Measurements from ENCODE around the gene KIF6. TPM values are rescaled to one million over a fixed set of nuclear protein-coding genes. Genes with fewer than 3 reads are reported as not detected.

KIF6 gene
- total and polyA plus RNA-seq, 2 donors (not counting 1 experiment from before 2014, with no cell fraction given): not detected

GRCh38 chr6:39565956-39566355 lies 159.3 kb downstream of the KIF6 start:
- intact Hi-C loops (cut with micrococcal nuclease): no loop called here
- Mint-ChIP-seq H3K4me3 (no peak overlapping the region), H3K4me1 (no peaks in the 10 kb centered on the region), H3K27ac (no peak overlapping the region), H3K9me3 (ENCODE audit: insufficient read depth) (no peaks in the 10 kb centered on the region), H3K27me3 (peaks cover 10% of the 10 kb centered on the region)
- DNase-seq (no peak), ATAC-seq (ENCODE audit: low read depth) (no peak)
- H3K4me3 ChIP-seq (ENCODE audit: control extremely low read depth in 1 of 5, extremely low read depth in 1 of 5, insufficient read depth in 1 of 5, low read depth in 2 of 5, low read length in 4 of 5): no peak overlapping the region
- no peaks in the 10 kb centered on the region for H3K36me3 ChIP-seq (replicated peaks in 1 of 2; ENCODE audit: control extremely low read depth in 1 of 2, control insufficient read depth in 1 of 2, extremely low read depth in 1 of 2, insufficient read depth in 2 of 2, low read length in 1 of 2)
- no peak overlapping the region for H3K27ac ChIP-seq (ENCODE audit: low read length in 2 of 2)
- no peak overlapping the region for H3K4me2 ChIP-seq (replicated peaks; ENCODE audit: low read depth, low read length, poor library complexity, severe bottlenecking)
- CTCF ChIA-PET: no interaction called here
- POLR2A ChIA-PET: no interaction called here
- H3K79me2 ChIP-seq (ENCODE audit: control insufficient read depth, insufficient read depth, low read length): no peaks in the 10 kb centered on the region
- no peaks in the 10 kb centered on the region for H3K4me1 ChIP-seq (ENCODE audit: control insufficient read depth in 2 of 2, insufficient read depth in 2 of 2, low read length in 2 of 2)
- H3K9me3 ChIP-seq (ENCODE audit: control extremely low read depth in 1 of 3, control insufficient read depth in 2 of 3, insufficient read depth in 1 of 3, low read length in 2 of 3): no peaks in the 10 kb centered on the region
- no peak overlapping the region for H3K9ac ChIP-seq (ENCODE audit: low read length)
- no CpG with 5 or more reads among the region's 1 CpG for WGBS (ENCODE audit: insufficient coverage)
- no peak overlapping the region for H2AFZ ChIP-seq (ENCODE audit: insufficient read depth, low read depth, low read length, poor library complexity, severe bottlenecking)
- TF ChIP-seq EZH2 (IDR thresholded peaks at IDR 0.05; ENCODE audit: borderline replicate concordance, insufficient read depth, low read depth, low read length, poor library complexity, severe bottlenecking) (no peak), CTCF (IDR thresholded peaks at IDR 0.05) (no peak)
- no peaks in the 10 kb centered on the region for H4K20me1 ChIP-seq (ENCODE audit: control insufficient read depth, insufficient read depth, low read length, poor library complexity, severe bottlenecking)
- no peaks in the 10 kb centered on the region for H3K27me3 ChIP-seq (replicated peaks in 1 of 4; ENCODE audit: control extremely low read depth in 1 of 4, control insufficient read depth in 3 of 4, insufficient read depth in 4 of 4, low read length in 3 of 4)

GRCh38 chr6:39563566-39564311 lies 161.5 kb downstream of the KIF6 start:
- H3K79me2 ChIP-seq (ENCODE audit: control insufficient read depth, insufficient read depth, low read length): no peaks in the 10 kb centered on the region
- peaks cover 6% of the 10 kb centered on the region for H3K27me3 Mint-ChIP-seq
- no peaks in the 10 kb centered on the region for H3K9me3 ChIP-seq (ENCODE audit: control extremely low read depth in 1 of 3, control insufficient read depth in 2 of 3, insufficient read depth in 1 of 3, low read length in 2 of 3)
- 54% methylated on average over 2 of the region's 3 CpGs for WGBS (ENCODE audit: insufficient coverage)
- no peak overlapping the region for H3K4me2 ChIP-seq (replicated peaks; ENCODE audit: low read depth, low read length, poor library complexity, severe bottlenecking)
- no peak overlapping the region for H3K4me3 ChIP-seq (ENCODE audit: control extremely low read depth in 1 of 5, extremely low read depth in 1 of 5, insufficient read depth in 1 of 5, low read depth in 2 of 5, low read length in 4 of 5)
- no peak overlapping the region for H3K4me3 Mint-ChIP-seq
- intact Hi-C loops (cut with micrococcal nuclease): no loop called here
- ATAC-seq (ENCODE audit: low read depth): no peak
- no peaks in the 10 kb centered on the region for H3K4me1 Mint-ChIP-seq
- CTCF ChIA-PET: no interaction called here
- H3K27ac ChIP-seq (ENCODE audit: low read length in 2 of 2): no peak overlapping the region
- H3K9ac ChIP-seq (ENCODE audit: low read length): no peak overlapping the region
- H3K9me3 Mint-ChIP-seq (ENCODE audit: insufficient read depth): no peaks in the 10 kb centered on the region
- TF ChIP-seq EZH2 (IDR thresholded peaks at IDR 0.05; ENCODE audit: borderline replicate concordance, insufficient read depth, low read depth, low read length, poor library complexity, severe bottlenecking) (no peak), CTCF (IDR thresholded peaks at IDR 0.05) (no peak)
- H2AFZ ChIP-seq (ENCODE audit: insufficient read depth, low read depth, low read length, poor library complexity, severe bottlenecking): no peak overlapping the region
- POLR2A ChIA-PET: no interaction called here
- H3K36me3 ChIP-seq (replicated peaks in 1 of 2; ENCODE audit: control extremely low read depth in 1 of 2, control insufficient read depth in 1 of 2, extremely low read depth in 1 of 2, insufficient read depth in 2 of 2, low read length in 1 of 2): no peaks in the 10 kb centered on the region
- no peak for DNase-seq
- no peaks in the 10 kb centered on the region for H4K20me1 ChIP-seq (ENCODE audit: control insufficient read depth, insufficient read depth, low read length, poor library complexity, severe bottlenecking)
- no peaks in the 10 kb centered on the region for H3K4me1 ChIP-seq (ENCODE audit: control insufficient read depth in 2 of 2, insufficient read depth in 2 of 2, low read length in 2 of 2)
- no peaks in the 10 kb centered on the region for H3K27me3 ChIP-seq (replicated peaks in 1 of 4; ENCODE audit: control extremely low read depth in 1 of 4, control insufficient read depth in 3 of 4, insufficient read depth in 4 of 4, low read length in 3 of 4)
- H3K27ac Mint-ChIP-seq: no peak overlapping the region

Measured in B cell (primary cell).